ENCODE measurements around the gene NAP1L4.
"Not testable (repeated sequence)": the region's sequence is repeated elsewhere in the genome, so short reads cannot be mapped to it uniquely, and the experiment has no call there.

The NAP1L4 gene

DNA sequence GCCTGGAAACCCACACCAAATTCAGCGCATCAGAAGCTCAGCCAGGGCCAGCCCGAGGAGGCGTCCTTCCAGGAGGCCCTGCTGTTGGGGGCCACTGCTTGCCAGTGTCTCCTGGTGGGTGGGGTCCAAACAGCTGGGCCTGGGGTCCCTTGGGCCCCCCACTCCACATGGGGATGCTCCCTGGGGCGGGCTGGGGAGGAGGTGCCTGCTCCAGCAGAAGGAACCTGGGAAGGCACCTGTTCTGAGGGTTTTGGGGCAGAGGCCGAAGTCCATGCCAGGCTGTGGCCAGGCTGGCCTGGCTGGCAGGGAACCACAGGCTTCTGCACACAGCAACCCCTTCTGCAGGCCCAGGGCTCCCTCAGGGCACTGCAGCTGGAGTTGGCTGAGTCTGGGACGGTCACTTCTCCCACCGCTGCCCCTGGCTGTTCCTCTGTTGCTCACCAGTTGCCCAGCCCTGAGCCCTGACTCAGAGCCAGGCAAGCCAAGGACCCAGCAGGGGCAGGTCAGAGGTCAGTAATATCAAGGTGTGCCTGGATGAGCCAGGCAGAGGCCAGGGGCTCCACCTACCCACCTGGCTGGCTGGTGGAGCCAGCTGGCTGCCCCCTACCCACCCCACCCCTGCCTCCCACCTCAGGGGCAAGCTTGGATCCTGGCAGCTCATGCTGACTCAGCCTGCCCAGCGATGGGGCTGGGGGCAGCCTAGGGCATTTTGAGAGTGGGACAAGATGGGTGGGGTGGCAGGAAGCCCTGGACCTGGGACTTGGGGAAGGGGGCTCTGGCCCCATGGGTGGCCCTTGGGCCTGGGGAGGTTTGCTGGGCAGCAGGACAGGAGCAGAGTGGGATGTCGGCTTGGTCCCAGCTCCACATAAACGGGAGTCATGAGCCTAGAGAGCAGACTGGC, 51.0 kb downstream of the NAP1L4 start:
- in situ Hi-C loops (cut with HindIII; ENCODE audit: low pct_ligation_motif_present, low sequenced_read_pairs): no loop called here
- TF ChIP-seq CTCF (IDR thresholded peaks at IDR 0.05; ENCODE audit: low read depth, low read length, missing control alignments): no peak
- Histone ChIP-seq H3K27ac (no peak overlapping the region), H3K4me3 (ENCODE audit: low read depth, low read length) (no peak overlapping the region), H3K27me3 (replicated peaks) (no peaks in the 10 kb centered on the region), H3K36me3 (replicated peaks) (peaks cover 15% of the 10 kb centered on the region)
- DNase-seq: no peak

DNA sequence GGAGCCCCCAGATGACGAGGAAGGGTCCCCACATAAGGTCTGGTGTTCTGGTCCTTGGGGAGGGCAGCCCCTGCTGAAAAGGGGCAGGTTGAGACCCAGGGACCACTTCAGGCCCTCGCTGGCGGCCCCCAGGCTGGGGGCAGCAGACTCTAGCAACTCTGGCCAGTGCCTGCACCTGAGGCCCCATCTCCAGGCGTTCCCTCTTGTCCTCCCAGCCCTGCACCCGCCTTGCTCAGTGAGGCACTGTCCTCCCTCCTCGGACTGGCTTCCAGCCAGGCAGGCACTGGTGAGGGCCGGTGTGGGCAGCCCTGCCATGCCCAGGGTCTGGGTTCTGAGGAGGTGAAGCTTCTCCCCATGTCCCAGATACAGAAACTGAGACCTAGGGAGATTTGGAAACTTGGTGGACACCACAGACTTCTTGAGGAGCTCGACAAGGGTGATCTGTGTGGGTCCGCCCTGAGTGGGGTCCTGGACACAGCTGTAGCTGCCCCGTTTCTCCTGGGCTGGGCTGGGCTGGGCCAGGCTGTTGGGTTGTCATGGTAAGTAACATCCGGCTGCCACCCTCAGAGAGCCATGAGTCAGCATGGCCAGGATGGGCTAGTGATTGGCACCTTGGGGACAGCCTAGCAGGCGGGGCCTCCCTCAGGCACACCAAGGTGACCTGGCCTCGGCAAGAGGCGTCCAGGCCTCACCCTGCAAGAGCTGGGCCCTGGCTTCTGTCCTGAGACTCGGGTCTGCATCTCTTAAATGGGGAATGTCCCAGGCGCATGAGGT, 51.8 kb downstream of the NAP1L4 start:
- no peak overlapping the region for H3K27ac ChIP-seq
- TF ChIP-seq CTCF (IDR thresholded peaks at IDR 0.05; ENCODE audit: low read depth, low read length, missing control alignments): no peak
- no peak overlapping the region for H3K4me3 ChIP-seq (ENCODE audit: low read depth, low read length)
- no peaks in the 10 kb centered on the region for H3K27me3 ChIP-seq (replicated peaks)
- DNase-seq: no peak
- H3K36me3 ChIP-seq (replicated peaks): peaks cover 15% of the 10 kb centered on the region
- in situ Hi-C loops (cut with HindIII; ENCODE audit: low pct_ligation_motif_present, low sequenced_read_pairs): no loop called here

DNA sequence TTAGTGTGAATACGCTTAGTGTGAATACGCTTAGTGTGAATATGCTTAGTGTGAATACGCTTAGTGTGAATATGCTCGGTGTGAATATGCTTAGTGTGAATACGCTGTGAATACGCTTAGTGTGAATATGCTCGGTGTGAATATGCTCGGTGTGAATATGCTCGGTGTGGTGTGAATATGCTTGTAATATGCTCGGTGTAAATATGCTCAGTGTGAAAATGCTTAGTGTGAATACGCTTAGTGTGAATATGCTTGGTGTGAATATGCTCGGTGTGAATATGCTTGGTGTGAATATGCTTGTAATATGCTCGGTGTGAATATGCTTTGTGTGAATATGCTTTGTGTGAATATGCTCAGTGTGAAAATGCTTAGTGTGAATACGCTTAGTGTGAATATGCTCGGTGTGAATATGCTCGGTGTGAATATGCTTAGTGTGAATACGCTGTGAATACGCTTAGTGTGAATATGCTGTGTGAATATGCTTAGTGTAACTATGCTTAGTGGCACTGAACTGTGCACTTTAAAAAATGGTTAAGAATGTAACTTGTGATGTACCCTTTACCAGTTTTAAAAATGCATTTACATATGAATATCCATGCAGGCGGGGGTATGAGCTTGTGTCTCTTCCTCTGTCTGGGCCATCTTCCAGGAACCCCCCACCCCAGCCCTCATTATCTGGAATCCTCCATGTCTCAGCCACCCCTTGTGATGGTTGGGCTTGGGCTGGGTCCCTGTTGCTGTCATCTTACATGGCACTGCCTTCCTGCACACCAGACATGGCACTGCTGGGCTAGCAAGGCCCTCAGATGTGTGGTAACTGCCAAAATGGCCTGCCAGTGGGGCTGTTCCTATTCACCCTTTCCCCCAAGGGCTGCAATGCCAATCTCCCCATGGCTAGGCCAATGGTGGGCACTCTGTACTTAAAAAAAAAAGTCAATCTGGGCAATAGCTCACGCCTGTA, 53.4 kb downstream of the NAP1L4 start:
- DNase-seq; H3K36me3 ChIP-seq (replicated peaks); in situ Hi-C loops (cut with HindIII; ENCODE audit: low pct_ligation_motif_present, low sequenced_read_pairs); H3K4me3 ChIP-seq (ENCODE audit: low read depth, low read length); H3K27ac ChIP-seq; H3K27me3 ChIP-seq (replicated peaks): not testable (repeated sequence)

DNA sequence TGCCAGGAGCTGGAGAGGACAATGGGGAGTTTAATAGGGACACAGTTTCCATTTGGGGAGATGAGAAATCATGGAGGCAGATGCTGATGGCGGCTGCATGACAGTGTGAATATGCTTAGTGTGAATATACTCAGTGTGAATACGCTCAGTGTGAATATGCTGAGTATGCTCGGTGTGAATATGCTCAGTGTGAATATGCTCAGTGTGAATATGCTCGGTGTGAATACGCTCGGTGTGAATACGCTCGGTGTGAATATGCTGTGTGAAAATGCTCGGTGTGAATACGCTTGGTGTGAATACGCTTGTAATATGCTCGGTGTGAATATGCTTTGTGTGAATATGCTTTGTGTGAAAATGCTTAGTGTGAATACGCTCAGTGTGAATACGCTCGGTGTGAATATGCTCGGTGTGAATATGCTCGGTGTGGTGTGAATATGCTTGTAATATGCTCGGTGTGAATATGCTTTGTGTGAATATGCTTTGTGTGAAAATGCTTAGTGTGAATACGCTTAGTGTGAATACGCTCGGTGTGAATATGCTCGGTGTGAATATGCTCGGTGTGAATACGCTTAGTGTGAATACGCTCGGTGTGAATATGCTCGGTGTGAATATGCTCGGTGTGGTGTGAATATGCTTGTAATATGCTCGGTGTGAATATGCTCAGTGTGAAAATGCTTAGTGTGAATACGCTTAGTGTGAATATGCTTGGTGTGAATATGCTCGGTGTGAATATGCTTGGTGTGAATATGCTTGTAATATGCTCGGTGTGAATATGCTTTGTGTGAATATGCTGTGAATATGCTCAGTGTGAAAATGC, 54.3 kb downstream of the NAP1L4 start:
- H3K36me3 ChIP-seq (replicated peaks); in situ Hi-C loops (cut with HindIII; ENCODE audit: low pct_ligation_motif_present, low sequenced_read_pairs); H3K4me3 ChIP-seq (ENCODE audit: low read depth, low read length); H3K27ac ChIP-seq; DNase-seq; H3K27me3 ChIP-seq (replicated peaks): not testable (repeated sequence)

DNA sequence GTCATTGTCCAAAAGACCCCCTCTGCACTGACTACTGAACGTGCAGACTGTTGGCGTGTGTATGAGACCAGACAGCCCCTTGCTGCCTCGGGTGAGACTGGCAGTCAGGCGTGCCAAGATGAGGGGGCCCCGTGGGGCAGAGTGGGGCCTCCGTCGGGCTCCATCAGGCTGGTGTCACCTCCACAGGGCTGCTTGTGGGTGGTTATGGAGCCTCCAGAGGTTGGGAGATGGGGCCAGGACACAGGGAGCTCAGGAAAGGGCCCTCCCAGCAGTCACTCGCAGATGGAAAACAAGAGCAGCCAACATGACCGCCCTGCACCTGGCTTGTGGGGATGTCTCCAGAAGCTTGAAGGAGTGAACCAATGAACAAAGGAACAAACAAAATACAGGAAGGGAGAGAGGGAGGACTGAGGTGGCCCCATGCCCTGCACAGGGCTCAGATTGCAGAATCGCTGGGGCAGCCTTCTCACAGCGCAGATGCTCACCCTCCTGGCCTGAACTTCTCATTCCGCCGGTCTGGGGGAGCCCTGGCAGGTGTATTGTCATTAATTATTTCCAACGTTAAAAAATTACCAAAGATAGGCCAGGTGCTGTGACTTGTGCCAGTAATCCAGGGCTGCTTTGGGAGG, 57.4 kb downstream of the NAP1L4 start:
- Histone ChIP-seq H3K4me3 (ENCODE audit: low read depth, low read length) (no peak overlapping the region), H3K36me3 (replicated peaks) (no peaks in the 10 kb centered on the region), H3K27ac (no peak overlapping the region), H3K27me3 (replicated peaks) (no peaks in the 10 kb centered on the region)
- no peak for DNase-seq
- in situ Hi-C loops (cut with HindIII; ENCODE audit: low pct_ligation_motif_present, low sequenced_read_pairs): no loop called here
- no peak for TF ChIP-seq CTCF (IDR thresholded peaks at IDR 0.05; ENCODE audit: low read depth, low read length, missing control alignments)
